Right lobe of liver (tissue), 6 donors: Measurements from ENCODE around the gene MRPL19. TPM values are rescaled to one million over a fixed set of nuclear protein-coding genes. Genes with fewer than 3 reads are reported as not detected.
A peak's percentile ranks its signal among the peaks of the same experiment; 100 is the strongest.

ENCODE experiments used
- ATAC-seq, 4 donors: fragments of 200-7000 bp; cut with Tn5 transposase; one replicate each; pipeline ENCODE4 v1.9.1; 2020; ENCODE audit warnings: mild to moderate bottlenecking in 4 of 4, moderate library complexity in 4 of 4
- DNase-seq, 3 donors: peaks; one replicate each; pipeline ENCODE4 v3.0.0-alpha.2; 2020
- H3K27ac ChIP-seq, 3 donors: fragments of 200-600 bp; one replicate each; pipeline ENCODE4 v1.8.0; 2022
- H3K27me3 ChIP-seq, 2 donors: fragments of 200-600 bp; one replicate each; pipeline ENCODE4 v1.8.0; 2022
- H3K36me3 ChIP-seq, 4 donors: fragments of 200-600 bp; sonication (generic) in 1 of 4; one replicate each; pipeline versions ENCODE4 v1.5.1 to v1.8.0; 2017 to 2022; ENCODE audit warnings: control low read depth in 1 of 4
- H3K4me1 ChIP-seq, 4 donors: fragments of 200-600 bp; sonication (generic) in 1 of 4; one replicate each; pipeline versions ENCODE4 v1.5.1 to v1.8.0; 2017 to 2022; ENCODE audit warnings: control low read depth in 1 of 4
- H3K4me3 ChIP-seq, 3 donors: fragments of 200-600 bp; one replicate each; pipeline ENCODE4 v1.8.0; 2022
- H3K9me3 ChIP-seq, 4 donors: fragments of 200-600 bp; sonication (generic) in 1 of 4; one replicate each; pipeline versions ENCODE4 v1.5.1 to v1.8.0; 2017 to 2022; ENCODE audit warnings: control low read depth in 1 of 4
- CTCF ChIP-seq, 4 donors: fragments of 200-600 bp in 3 of 4; fragments of 450-650 bp in 1 of 4; IDR thresholded peaks; one replicate each; pipeline versions ENCODE4 v1.5.1 to v1.8.0; 2016 to 2022; ENCODE audit warnings: antibody characterized with exemption in 4 of 4, mild to moderate bottlenecking in 2 of 4
- POLR2A ChIP-seq: fragments of 450-650 bp; IDR thresholded peaks from one replicate; pipeline ENCODE4 v1.6.1; 2017; ENCODE audit warnings: antibody characterized with exemption, mild to moderate bottlenecking
- WGBS: methylation state at CpG from one replicate; pipeline ENCODE4 v1.1.6; 2018; ENCODE audit warnings: low coverage, low lambda C conversion rate; ENCODE audit not compliant: insufficient coverage; ENCODE audit errors: missing lambda C conversion rate; 5-methylcytosine and 5-hydroxymethylcytosine counted together
- intact Hi-C, 2 donors: fragments of 100-400 bp; cut with DNase I; formaldehyde crosslinking; loops; one replicate each; pipeline versions ENCODE4 v1.11.2 to v1.14.1; 2022
- long read RNA-seq: library from polyadenylated mRNA; unstranded; transcript quantifications from one replicate; pipeline ENCODE4 v2.0.0, GENCODE V29; 2019
- total RNA-seq, 6 experiments: library from RNA; depleted of rRNA in 2 of 6; stranded (reverse); fragments of >200 nt in 2 of 6; fragmentation: NEBNext Ultra II Directional in 3 of 6; extraction: Animal tissue kit (Norgen Biotek cat#: 25700) in 3 of 6; gene quantifications; one replicate each; pipeline versions ENCODE4 v1.1.0 to v1.2.4, GENCODE V29; 2016 to 2023
- donor health status: DM: no; HTN: yes; CAD: no.
- donor health status: DM: no; HTN: no; CAD: no.
- donor health status: DM: no; HTN: no; CAD: no.
- donor health status: DM: no; HTN: yes; CAD: no.
- donor health status: DM: no; HTN: yes; CAD: no.

Gene MRPL19
- total RNA-seq, result 10 to 100 TPM; 41.4 to 50.2 (median 44.0) TPM
- long read RNA-seq, transcript MRPL19-202 (6 exons, 3,479 nt), result major isoform, 9 of 21 reads
- long read RNA-seq, partial matches to known transcripts, result 10 of 21 reads
- long read RNA-seq, other reads (novel, unspliced or antisense), result 1 of 21 reads

GRCh38 chr2:75646583-75647425 is at the start of gene MRPL19:
Gene MRPL19 (plus strand): TSS chr2:75646783. CDS start chr2:75646808, 25 bp downstream.
- peaks cover 0 to 5% (median 0%) of the 10 kb centered on the region in 4 donors for H3K4me1 ChIP-seq
- TF ChIP-seq POLR2A (peak; percentile 53), CTCF (IDR thresholded peaks at IDR 0.05) (no peak)
- H3K4me3 ChIP-seq, result peak within 1 kb of the TSS; percentile 84 to 97 (median 90)
- H3K27me3 ChIP-seq, result no peaks in the 10 kb centered on the region
- H3K9me3 ChIP-seq, result no peaks in the 10 kb centered on the region
- intact Hi-C loops, result no loop called here
- DNase-seq (peak; percentile 82 to 92 (median 84)), ATAC-seq (peak; percentile 99)
- H3K27ac ChIP-seq, result peak within 1 kb of the TSS; percentile 78 to 85 (median 83)
- H3K36me3 ChIP-seq, result peaks cover 0 to 6% (median 0%) of the 10 kb centered on the region in 4 donors
- WGBS, result 1% methylated on average over 16 of the region's 60 CpGs

GRCh38 chr2:75596784-75597183 is 49.8 kb upstream of the MRPL19 start:
- Histone ChIP-seq H3K27me3 (no peaks in the 10 kb centered on the region), H3K36me3 (no peaks in the 10 kb centered on the region), H3K27ac (no peak overlapping the region), H3K4me3 (no peak overlapping the region), H3K9me3 (no peaks in the 10 kb centered on the region), H3K4me1 (no peaks in the 10 kb centered on the region)
- DNase-seq (no peak), ATAC-seq (no peak)
- intact Hi-C loops, result no loop called here
- TF ChIP-seq POLR2A, result no peak
- no peak for TF ChIP-seq CTCF (IDR thresholded peaks at IDR 0.05)
- 44% methylated on average over 3 of the region's 4 CpGs for WGBS

- Histone ChIP-seq H3K4me3 (no peak overlapping the region), H3K27me3 (no peaks in the 10 kb centered on the region), H3K36me3 (no peaks in the 10 kb centered on the region), H3K9me3 (no peaks in the 10 kb centered on the region), H3K27ac (no peak overlapping the region), H3K4me1 (no peaks in the 10 kb centered on the region)
- intact Hi-C loops, result no loop called here
- WGBS, result 74% methylated on average over 6 of the region's 20 CpGs
- ATAC-seq, result no peak
- no peak for DNase-seq
- TF ChIP-seq POLR2A (no peak), CTCF (IDR thresholded peaks at IDR 0.05) (no peak)
Observed at GRCh38 chr2:75597949-75598348, 48.6 kb upstream of the MRPL19 start.

GRCh38 chr2:75598589-75599155 is 47.9 kb upstream of the MRPL19 start:
- Histone ChIP-seq H3K9me3 (no peaks in the 10 kb centered on the region), H3K4me3 (no peak overlapping the region), H3K27ac (no peak overlapping the region), H3K4me1 (no peaks in the 10 kb centered on the region), H3K36me3 (no peaks in the 10 kb centered on the region), H3K27me3 (no peaks in the 10 kb centered on the region)
- WGBS, result 89% methylated on average over 5 of the region's 8 CpGs
- DNase-seq (no peak), ATAC-seq (no peak)
- intact Hi-C loops, result no loop called here
- no peak for TF ChIP-seq POLR2A
- no peak for TF ChIP-seq CTCF (IDR thresholded peaks at IDR 0.05)
